GM23338 (cell line): ENCODE measurements around the gene MAP4K4. TPM values are rescaled to one million over a fixed set of nuclear protein-coding genes. Genes with fewer than 3 reads are reported as not detected.

Experiments
- ATAC-seq: fragments of 200-7000 bp; cut with Tn5 transposase; 3 replicates; pipeline ENCODE4 v1.9.1; 2020
- DNase-seq: peaks from one replicate; pipeline ENCODE4 v3.0.0-alpha.2; 2015; ENCODE audit warnings: low spot score
- H2AFZ ChIP-seq: fragments of 200-600 bp; sonication (generic); 2 replicates; pipeline ENCODE4 v1.8.0; 2016; ENCODE audit warnings: antibody characterized with exemption, mild to moderate bottlenecking, moderate library complexity
- H3F3A ChIP-seq: fragments of 200-600 bp; sonication (generic); replicated peaks from 2 replicates; pipeline ENCODE4 v1.8.0; 2017; ENCODE audit warnings: antibody characterized with exemption, mixed run types, low read depth
- H3K27ac ChIP-seq: fragments of 200-600 bp; sonication (generic); 2 replicates; pipeline ENCODE4 v1.6.1; 2016; ENCODE audit warnings: low read depth
- H3K27me3 ChIP-seq: fragments of 200-600 bp; sonication (generic); 2 replicates; pipeline ENCODE4 v1.8.0; 2016; ENCODE audit warnings: mild to moderate bottlenecking, mixed run types, moderate library complexity; ENCODE audit not compliant: insufficient read depth
- H3K36me3 ChIP-seq: fragments of 200-600 bp; sonication (generic); 2 replicates; pipeline ENCODE4 v1.8.0; 2016; ENCODE audit warnings: mild to moderate bottlenecking; ENCODE audit not compliant: insufficient read depth
- H3K4me1 ChIP-seq: fragments of 200-600 bp; sonication (generic); 2 replicates; pipeline ENCODE4 v1.8.0; 2016; ENCODE audit warnings: mild to moderate bottlenecking, moderate library complexity; ENCODE audit not compliant: insufficient read depth
- H3K4me2 ChIP-seq: fragments of 200-600 bp; sonication (generic); 2 replicates; pipeline ENCODE4 v1.7.1; 2017; ENCODE audit warnings: mixed run types
- H3K4me3 ChIP-seq: fragments of 200-600 bp; sonication (generic); 2 replicates; pipeline ENCODE4 v1.6.1; 2016; ENCODE audit warnings: mixed run types
- H3K79me2 ChIP-seq: fragments of 200-600 bp; sonication (generic); replicated peaks from 2 replicates; pipeline ENCODE4 v1.8.0; 2017; ENCODE audit warnings: mild to moderate bottlenecking; ENCODE audit not compliant: insufficient read depth
- H3K9me2 ChIP-seq: fragments of 200-600 bp; sonication (generic); 2 replicates; pipeline ENCODE4 v1.8.0; 2017; ENCODE audit not compliant: insufficient read depth
- H4K20me1 ChIP-seq: fragments of 200-600 bp; sonication (generic); replicated peaks from 2 replicates; pipeline ENCODE4 v1.8.0; 2017; ENCODE audit warnings: mild to moderate bottlenecking; ENCODE audit not compliant: insufficient read depth
- H3K27ac Mint-ChIP-seq: 2 replicates; pipeline ENCODE4 v1.8.0; 2020; ENCODE audit warnings: inconsistent platforms, mild to moderate bottlenecking, moderate library complexity, mixed read lengths
- H3K27me3 Mint-ChIP-seq: 3 replicates; pipeline ENCODE4 v1.8.0; 2022; ENCODE audit warnings: low read depth, mild to moderate bottlenecking, moderate library complexity, mixed read lengths, inconsistent platforms; ENCODE audit not compliant: insufficient read depth, poor library complexity
- H3K36me3 Mint-ChIP-seq: 3 replicates; pipeline ENCODE4 v1.8.0; 2021; ENCODE audit warnings: low read depth, mild to moderate bottlenecking, inconsistent platforms, moderate library complexity, mixed read lengths
- H3K4me1 Mint-ChIP-seq: 3 replicates; pipeline ENCODE4 v1.8.0; 2020; ENCODE audit warnings: mild to moderate bottlenecking, inconsistent platforms, mixed read lengths
- H3K4me3 Mint-ChIP-seq: 3 replicates; pipeline ENCODE4 v1.8.0; 2021; ENCODE audit warnings: moderate library complexity, mild to moderate bottlenecking, inconsistent platforms, mixed read lengths
- H3K9me3 Mint-ChIP-seq: 3 replicates; pipeline ENCODE4 v1.8.0; 2020; ENCODE audit warnings: moderate library complexity, mild to moderate bottlenecking, inconsistent platforms, mixed read lengths
- CREB1 ChIP-seq: fragments of 250-450 bp; sonication (Bioruptor Pico); IDR thresholded peaks from 2 replicates; pipeline ENCODE4 v1.5.0; 2020; ENCODE audit warnings: low read depth, mild to moderate bottlenecking, moderate library complexity
- EZH2 ChIP-seq: fragments of 200-600 bp; sonication (generic); IDR thresholded peaks from one replicate; pipeline ENCODE4 v1.8.0; 2017; ENCODE audit warnings: antibody characterized with exemption, mild to moderate bottlenecking, low read depth; ENCODE audit not compliant: unreplicated experiment
- EZH2phosphoT487 ChIP-seq: fragments of 200-600 bp; sonication (generic); IDR thresholded peaks from one replicate; pipeline ENCODE4 v1.8.1; 2018; ENCODE audit warnings: antibody characterized with exemption; ENCODE audit not compliant: unreplicated experiment
- JUNB ChIP-seq: IDR thresholded peaks from one replicate; pipeline ENCODE4 v1.6.1; 2016; ENCODE audit warnings: antibody characterized with exemption; ENCODE audit not compliant: unreplicated experiment
- NANOG ChIP-seq: IDR thresholded peaks from 2 replicates; pipeline ENCODE4 v1.6.1; 2016; ENCODE audit warnings: antibody characterized with exemption, borderline replicate concordance
- POLR2AphosphoS5 ChIP-seq: IDR thresholded peaks from 2 replicates; pipeline ENCODE4 v1.6.1; 2016; ENCODE audit warnings: antibody characterized with exemption, low read depth
- STAT1 ChIP-seq: IDR thresholded peaks from one replicate; pipeline ENCODE4 v1.6.1; 2016; ENCODE audit warnings: antibody characterized with exemption; ENCODE audit not compliant: unreplicated experiment
- ZNF114 ChIP-seq: fragments of 250-450 bp; sonication (Bioruptor Pico); IDR thresholded peaks from 2 replicates; pipeline ENCODE4 v1.5.0; 2020; ENCODE audit warnings: mild to moderate bottlenecking, moderate library complexity
- polyA plus RNA-seq: library from polyadenylated mRNA; unstranded; fragments of >200 nt; fragmentation: Nextera tagmentation; extraction: Ambion mirVana; gene quantifications from 2 replicates; pipeline ENCODE4 v1.2.1, GENCODE V29; 2016
- total RNA-seq: library from RNA; depleted of rRNA; stranded (reverse); fragments of >200 nt; shearing (Covaris generic); gene quantifications from 2 replicates; pipeline ENCODE4 v1.2.3, GENCODE V29; 2014
- TF ChIP-seq, protein P1 (sequence below): IDR thresholded peaks from 2 replicates; pipeline ENCODE4 v1.6.1; 2016; ENCODE audit warnings: antibody characterized with exemption
- TF ChIP-seq, protein P2 (sequence below), 2 experiments: fragments of 200-600 bp in 1 of 2; sonication (generic) in 1 of 2; conservative IDR thresholded peaks; 2 replicates each; pipeline versions ENCODE4 v1.5.1 to v1.6.1; 2016 to 2017; ENCODE audit warnings: antibody characterized with exemption in 2 of 2, low read depth in 2 of 2, mild to moderate bottlenecking in 2 of 2, moderate library complexity in 1 of 2

MAP4K4 gene
- total and polyA plus RNA-seq, 2 experiments from 2014 or later = 34.6 to 99.2 TPM

DNA sequence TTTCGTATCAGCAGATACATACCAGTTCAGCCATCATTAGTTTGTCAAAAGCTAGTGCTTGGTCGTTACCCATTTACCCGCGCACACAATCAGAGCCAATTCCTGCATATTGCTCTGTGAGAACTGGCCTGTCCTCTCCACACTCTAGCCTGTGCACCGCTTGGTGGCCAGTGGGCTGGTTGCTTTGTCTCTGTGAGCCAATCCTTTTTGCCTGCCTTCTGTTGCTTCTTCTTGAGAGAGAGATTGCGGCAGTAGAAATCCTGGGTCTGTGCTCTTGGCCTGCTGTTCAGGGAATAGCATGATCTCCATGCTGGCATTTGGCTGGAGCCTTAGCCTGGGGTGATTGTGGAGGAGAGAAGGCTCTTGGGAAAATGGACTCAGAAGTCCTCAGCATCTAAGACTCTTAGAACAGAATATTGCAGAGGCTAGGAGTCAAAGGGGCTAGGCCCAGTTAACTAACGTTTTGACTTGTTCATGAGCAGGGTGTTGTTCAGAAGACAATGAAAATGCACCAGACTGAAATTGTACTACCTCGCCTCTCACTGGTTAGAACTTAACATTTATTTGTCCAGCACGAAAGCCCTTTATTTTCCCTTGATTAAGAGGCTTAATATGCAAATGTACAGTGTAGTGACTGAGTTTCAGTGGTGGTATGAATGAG lies 37.1 kb downstream of the MAP4K4 start:
- Histone ChIP-seq H3K4me3 (no peak overlapping the region), H4K20me1 (peaks cover 59% of the 10 kb centered on the region), H3K79me2 (peaks cover 100% of the 10 kb centered on the region), H3K4me2 (peak overlapping the region; percentile 38; the same call in 1 of the 2 replicates), H3K9me2 (no peaks in the 10 kb centered on the region), H3K4me1 (peaks cover 47% of the 10 kb centered on the region), H3K36me3 (no peaks in the 10 kb centered on the region), H3K27me3 (no peaks in the 10 kb centered on the region), H3F3A (no peaks in the 10 kb centered on the region), H2AFZ (no peak overlapping the region), H3K27ac (no peak overlapping the region)
- H3K4me3 Mint-ChIP-seq = no peak overlapping the region
- no peaks in the 10 kb centered on the region for H3K9me3 Mint-ChIP-seq
- peaks cover 6% of the 10 kb centered on the region for H3K27me3 Mint-ChIP-seq
- H3K27ac Mint-ChIP-seq = 0 out of 2 replicates have a peak overlapping the region, but pooled peaks have one; percentile 1
- ATAC-seq = peak; percentile 35
- H3K36me3 Mint-ChIP-seq = no peaks in the 10 kb centered on the region; the same call in 2 of the 3 replicates
- H3K4me1 Mint-ChIP-seq = peaks cover 68% of the 10 kb centered on the region
- DNase-seq = no peak
- TF ChIP-seq, protein P1, sequence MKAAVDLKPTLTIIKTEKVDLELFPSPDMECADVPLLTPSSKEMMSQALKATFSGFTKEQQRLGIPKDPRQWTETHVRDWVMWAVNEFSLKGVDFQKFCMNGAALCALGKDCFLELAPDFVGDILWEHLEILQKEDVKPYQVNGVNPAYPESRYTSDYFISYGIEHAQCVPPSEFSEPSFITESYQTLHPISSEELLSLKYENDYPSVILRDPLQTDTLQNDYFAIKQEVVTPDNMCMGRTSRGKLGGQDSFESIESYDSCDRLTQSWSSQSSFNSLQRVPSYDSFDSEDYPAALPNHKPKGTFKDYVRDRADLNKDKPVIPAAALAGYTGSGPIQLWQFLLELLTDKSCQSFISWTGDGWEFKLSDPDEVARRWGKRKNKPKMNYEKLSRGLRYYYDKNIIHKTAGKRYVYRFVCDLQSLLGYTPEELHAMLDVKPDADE = no peak
- TF ChIP-seq POLR2AphosphoS5 (no peak), ZNF114 (CRISPR knock-in tag) (no peak), EZH2 (no peak), STAT1 (no peak), CREB1 (CRISPR knock-in tag) (no peak), NANOG (no peak), EZH2phosphoT487 (no peak)
- TF ChIP-seq, protein P2, sequence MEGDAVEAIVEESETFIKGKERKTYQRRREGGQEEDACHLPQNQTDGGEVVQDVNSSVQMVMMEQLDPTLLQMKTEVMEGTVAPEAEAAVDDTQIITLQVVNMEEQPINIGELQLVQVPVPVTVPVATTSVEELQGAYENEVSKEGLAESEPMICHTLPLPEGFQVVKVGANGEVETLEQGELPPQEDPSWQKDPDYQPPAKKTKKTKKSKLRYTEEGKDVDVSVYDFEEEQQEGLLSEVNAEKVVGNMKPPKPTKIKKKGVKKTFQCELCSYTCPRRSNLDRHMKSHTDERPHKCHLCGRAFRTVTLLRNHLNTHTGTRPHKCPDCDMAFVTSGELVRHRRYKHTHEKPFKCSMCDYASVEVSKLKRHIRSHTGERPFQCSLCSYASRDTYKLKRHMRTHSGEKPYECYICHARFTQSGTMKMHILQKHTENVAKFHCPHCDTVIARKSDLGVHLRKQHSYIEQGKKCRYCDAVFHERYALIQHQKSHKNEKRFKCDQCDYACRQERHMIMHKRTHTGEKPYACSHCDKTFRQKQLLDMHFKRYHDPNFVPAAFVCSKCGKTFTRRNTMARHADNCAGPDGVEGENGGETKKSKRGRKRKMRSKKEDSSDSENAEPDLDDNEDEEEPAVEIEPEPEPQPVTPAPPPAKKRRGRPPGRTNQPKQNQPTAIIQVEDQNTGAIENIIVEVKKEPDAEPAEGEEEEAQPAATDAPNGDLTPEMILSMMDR (conservative IDR thresholded peaks at IDR 0.05; ENCODE audit: low read depth in 2 of 2) = no peak

DNA sequence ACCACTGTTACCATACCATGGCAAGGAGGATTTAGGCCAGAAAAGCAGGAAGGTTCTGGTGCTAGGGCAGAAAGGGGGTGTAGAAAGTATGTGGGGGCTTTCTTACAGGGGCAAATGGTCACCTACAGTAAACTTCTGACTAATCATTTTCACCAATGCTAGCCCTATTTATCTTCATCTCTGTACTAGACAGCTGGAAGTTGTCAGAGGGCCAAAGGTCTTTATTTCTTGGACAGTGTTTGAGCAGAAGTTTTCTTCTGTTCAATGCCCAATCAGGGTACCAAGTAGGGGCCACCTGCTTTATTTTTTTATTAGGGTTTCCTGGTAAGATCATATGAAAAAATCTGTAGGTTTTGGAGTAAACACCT lies 37.6 kb downstream of the MAP4K4 start:
- Mint-ChIP-seq H3K4me3 (no peak overlapping the region), H3K9me3 (no peaks in the 10 kb centered on the region), H3K4me1 (peaks cover 67% of the 10 kb centered on the region), H3K36me3 (no peaks in the 10 kb centered on the region; the same call in 2 of the 3 replicates), H3K27me3 (peaks cover 6% of the 10 kb centered on the region), H3K27ac (0 out of 2 replicates have a peak overlapping the region, but pooled peaks have one; percentile 1)
- Histone ChIP-seq H3K4me2 (peak overlapping the region; percentile 38; the same call in 1 of the 2 replicates), H3K4me3 (no peak overlapping the region), H3K4me1 (peaks cover 48% of the 10 kb centered on the region), H3K27me3 (no peaks in the 10 kb centered on the region), H3K36me3 (no peaks in the 10 kb centered on the region), H4K20me1 (peaks cover 54% of the 10 kb centered on the region), H3K9me2 (no peaks in the 10 kb centered on the region), H3K79me2 (peaks cover 98% of the 10 kb centered on the region), H2AFZ (no peak overlapping the region), H3K27ac (no peak overlapping the region), H3F3A (no peaks in the 10 kb centered on the region)
- DNase-seq = no peak
- no peak for ATAC-seq
- TF ChIP-seq POLR2AphosphoS5 = no peak
- TF ChIP-seq, protein P1 = no peak
- no peak for TF ChIP-seq JUNB
